Panc1 (cell line): ENCODE measurements around the gene GRIP2.

Experiments used
- CTCF ChIP-seq: fragments of 450-650 bp; IDR thresholded peaks from 2 replicates; pipeline ENCODE4 v1.5.1; 2017; ENCODE audit warnings: mild to moderate bottlenecking
- REST ChIP-seq, 2 experiments: IDR thresholded peaks; 2 replicates each; pipeline ENCODE4 v1.6.1; 2011 to 2012; ENCODE audit warnings: low read depth in 2 of 2, control low read depth in 1 of 2, low read length in 1 of 2, mild to moderate bottlenecking in 1 of 2, moderate library complexity in 1 of 2; ENCODE audit not compliant: insufficient read depth in 1 of 2

DNA sequence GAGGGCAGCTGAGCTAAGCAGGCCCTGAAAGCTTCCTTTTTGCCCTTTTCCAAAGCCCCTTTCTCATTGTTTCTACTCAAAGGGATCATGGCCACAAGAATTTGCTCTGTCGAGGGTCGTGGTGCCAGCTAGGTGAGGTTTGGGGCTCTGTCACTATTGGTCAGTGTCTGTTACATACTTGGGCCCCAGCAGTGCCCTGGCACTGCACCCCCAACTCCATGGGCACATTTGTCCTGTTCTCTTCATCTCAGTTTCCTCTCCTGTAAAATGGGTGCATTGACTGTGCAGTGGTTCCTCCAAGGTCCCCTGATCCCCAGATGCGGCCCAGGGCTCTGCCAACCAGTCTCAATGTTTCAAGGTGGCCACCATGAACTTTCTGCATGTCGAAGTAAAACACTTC, 75.6 kb downstream of the GRIP2 start:
- TF ChIP-seq REST (IDR thresholded peaks at IDR 0.05; ENCODE audit: insufficient read depth in 1 of 2, low read depth in 2 of 2, low read length in 1 of 2) (no peak), CTCF (no peak)
